GM10847 (cell line): Measurements from ENCODE around the gene TBCK.

Experiments
- POLR2A ChIP-seq: IDR thresholded peaks from 2 replicates; pipeline ENCODE4 v1.6.1; 2011; ENCODE audit not compliant: insufficient read length; ENCODE audit errors: extremely low read depth

The TBCK gene

DNA sequence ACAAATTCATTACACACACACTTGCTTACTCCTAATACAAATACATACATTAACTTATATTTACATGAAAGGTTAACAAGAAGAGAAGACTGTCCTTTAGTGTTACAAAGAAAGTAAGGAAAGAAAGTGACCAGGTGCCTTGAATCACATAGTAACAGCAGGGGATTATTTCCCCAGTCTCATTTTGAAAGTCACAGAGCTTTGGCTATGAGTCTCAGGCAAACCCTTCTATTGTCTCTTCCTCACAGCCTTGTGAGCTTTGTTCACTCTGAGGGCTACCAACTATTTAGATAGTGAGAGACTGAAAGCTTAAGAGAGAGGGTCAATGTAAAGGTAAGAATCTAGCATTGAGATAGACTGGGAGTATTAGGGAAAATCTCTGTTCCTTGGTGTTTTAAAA is 259.1 kb downstream of the TBCK start:
- no peak for TF ChIP-seq POLR2A

DNA sequence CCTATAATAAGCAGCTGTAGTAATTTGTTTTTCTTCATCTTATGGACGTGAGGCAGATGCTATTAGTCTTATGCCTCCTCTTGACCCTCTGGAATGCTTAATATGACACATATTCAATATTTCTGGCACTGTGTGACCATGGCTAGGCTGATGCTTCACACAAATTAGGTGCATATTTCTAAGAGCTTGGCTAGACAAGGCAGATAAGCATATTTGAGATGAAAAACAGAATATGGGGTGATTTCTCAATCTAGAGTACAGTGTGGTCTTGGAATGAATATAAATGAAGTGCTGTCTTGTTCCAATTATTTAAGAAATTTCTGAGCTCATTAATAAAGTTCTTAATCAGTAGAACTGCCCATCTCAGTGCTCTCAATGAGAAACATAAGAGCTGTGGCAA is 264.5 kb downstream of the TBCK start:
- no peak for TF ChIP-seq POLR2A

DNA sequence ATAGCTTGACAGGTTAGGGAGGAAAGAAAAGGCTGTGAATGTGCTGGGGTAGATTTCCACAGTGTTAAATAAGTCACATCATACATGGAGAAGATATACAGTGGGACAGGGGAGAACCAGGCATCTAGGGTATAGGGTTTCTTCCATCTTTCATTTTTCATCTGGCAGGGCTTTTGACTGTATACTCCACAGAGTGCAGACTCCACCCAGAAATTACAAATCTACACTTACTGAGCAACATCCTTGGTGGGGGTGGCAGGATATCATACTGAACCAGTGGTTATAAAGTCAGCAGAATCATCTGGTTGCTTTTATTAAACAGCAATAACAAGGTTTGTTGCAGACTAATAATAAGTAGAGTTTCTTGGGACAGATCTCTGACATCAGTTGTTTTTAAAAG is 266.5 kb downstream of the TBCK start:
- no peak for TF ChIP-seq POLR2A

DNA sequence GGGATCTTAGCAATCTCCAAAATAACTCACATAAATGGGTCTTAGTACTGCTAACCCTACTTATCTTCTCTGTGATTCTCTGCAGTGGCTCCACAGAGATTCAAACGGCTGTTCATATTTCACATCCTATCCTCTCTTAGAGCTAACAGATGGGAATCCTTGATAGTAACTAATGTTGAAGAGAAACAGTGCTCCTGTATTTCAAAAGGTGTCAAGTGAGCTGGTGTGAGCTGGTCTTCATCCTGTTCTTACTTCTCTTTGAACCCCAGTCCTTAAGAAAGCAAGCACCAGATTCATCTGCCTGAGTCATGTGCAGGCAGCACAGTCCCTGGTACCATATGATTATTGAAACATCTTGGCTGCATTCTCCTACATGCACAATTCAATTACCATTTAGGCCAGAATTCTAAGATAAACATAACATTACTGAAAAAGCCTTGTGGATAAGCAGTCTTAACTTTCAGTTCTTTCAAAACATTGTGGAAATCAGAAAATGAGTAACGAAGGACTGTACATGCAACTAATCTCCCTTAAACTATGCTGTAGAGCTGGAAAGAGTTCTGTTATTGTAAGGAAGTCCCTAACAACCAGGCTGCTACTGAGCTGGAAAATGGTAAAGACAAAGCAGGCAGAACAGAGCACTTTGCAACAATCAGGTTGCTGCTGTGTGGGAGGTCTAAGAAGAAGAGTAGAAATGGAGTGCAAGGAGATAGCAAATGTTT is 267.6 kb downstream of the TBCK start:
- no peak for TF ChIP-seq POLR2A

GRCh38 chr4:106046083-106046482 is 269.9 kb downstream of the TBCK start:
- TF ChIP-seq POLR2A, result no peak

- no peak for TF ChIP-seq POLR2A
Observed at GRCh38 chr4:106041294-106042002, 274.6 kb downstream of the TBCK start.

DNA sequence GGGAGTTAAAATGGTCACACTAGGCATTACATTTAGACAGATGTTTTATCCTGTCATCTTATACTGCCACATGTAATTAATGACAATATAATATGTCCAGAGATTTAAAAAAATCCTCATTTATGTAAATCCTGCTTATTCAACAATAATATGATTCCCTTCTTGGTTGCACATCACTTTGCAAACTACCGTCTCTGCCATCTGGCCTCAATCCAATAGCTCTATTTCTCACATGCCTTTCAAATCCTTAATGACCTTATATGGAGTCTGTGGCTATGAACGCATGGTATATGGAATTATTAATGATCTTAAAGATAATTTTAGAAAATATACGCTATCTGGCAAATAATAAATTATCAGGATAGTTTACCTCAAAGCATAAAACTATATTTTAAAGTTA is 276.2 kb downstream of the TBCK start:
- no peak for TF ChIP-seq POLR2A

DNA sequence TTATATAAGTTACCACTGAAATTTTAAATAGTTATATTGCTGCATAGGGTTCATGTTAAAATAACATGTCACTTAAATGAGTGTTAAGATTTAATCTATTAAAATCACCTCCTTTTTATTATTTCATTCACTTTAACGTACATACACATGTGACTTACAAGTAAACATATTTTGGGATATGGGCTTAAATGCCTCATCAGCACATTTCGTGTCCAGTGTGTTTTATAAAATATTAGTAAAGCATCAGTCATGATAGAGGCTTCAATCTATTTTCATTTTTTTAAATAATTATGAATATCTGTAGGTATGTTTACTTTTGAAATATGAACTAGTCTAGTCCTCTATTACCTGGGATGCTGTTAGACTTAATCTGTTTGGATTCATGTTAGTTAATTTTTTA is 277.1 kb downstream of the TBCK start:
- no peak for TF ChIP-seq POLR2A

DNA sequence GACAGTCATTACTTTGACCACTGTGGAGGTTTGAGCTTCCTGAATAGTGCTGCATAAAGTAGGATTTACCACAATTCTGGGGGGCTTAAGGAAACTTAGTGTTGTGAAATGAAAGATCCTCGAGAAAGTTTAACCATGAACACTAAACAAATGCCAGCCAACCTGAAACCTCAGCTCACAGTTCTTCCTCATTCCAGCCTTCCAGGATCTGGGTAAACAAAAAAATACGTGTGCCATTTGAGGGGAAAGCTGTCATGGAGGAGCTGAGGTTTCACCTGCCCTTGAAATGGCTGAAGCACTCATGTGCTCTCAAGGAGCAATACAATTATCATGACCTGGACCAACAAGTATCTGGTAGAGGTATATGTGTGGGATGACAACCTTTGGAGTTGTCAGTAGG is 278.0 kb downstream of the TBCK start:
- TF ChIP-seq POLR2A, result no peak

DNA sequence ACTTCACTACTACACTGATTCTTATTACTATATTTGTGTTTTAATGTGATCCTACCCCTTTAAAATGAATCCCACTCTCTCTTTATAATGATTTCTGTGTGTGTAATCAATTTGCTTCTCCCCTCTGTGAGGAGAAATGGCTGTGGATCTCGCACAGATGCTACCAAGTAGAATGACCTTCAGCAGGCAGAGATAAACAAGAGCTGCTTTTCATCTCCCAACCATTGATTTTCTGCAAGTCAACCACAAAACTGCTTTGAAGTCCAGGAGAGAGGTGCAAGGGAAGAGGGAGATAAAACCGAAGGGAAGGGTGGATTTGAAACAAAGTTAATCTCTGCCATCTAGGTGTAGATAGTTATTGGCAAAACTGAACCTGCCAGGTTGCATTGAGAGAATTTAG is 279.2 kb downstream of the TBCK start:
- no peak for TF ChIP-seq POLR2A

DNA sequence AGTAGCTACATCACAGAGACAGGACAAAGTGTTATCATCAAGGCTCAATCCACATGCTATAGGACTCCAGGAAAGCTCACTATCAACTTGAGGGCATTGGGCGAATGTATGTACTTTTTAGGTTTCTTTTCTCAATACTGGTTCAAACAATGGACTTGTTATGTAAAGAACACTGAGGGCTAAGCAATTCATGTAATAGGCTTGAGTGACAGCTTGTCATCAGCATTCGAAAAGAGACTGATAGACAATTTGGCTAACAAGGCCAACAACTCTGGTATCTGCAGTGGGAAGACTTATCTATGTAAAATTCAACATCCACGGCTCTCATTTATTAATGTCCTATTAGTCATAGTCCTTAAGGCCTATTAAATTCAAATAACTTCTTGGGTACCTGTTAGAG is 279.7 kb downstream of the TBCK start:
- no peak for TF ChIP-seq POLR2A

DNA sequence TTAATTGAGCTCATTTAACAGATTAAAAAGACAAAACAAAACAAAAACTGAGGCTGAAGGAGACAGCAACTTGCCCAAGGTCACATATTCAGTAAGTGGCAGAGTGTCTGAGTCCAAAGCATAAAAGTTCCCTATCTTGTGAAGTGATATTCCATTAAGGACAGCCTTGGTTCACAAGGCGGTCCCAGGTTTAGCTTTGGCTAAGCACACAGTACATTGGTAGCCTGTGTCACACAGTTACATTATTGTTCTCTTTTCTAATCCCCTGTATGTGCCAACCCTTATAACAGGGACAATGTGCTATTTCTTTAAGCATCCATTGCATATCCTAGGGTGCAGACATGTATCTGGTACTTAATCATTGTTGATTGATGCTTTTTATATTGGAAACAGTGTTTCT is 280.8 kb downstream of the TBCK start:
- TF ChIP-seq POLR2A, result no peak

DNA sequence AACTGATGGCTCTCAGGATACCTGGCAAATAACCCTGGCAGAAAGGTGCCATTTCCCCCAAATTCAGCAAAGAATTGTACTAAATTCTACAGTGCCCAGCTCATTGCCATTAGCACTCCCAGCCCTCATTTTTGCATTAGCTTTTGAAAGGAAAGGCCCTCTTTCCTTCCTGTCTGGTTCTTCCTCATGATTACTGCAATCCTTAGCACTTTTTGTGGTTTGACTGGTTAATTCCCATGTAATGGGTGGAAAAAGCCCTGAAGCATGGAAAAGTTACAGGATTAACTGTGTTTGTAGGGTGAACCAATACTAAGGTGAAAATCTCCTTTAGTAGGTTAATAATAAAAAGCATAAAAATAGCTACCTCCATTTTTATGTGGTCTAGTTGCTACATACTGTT is 281.3 kb downstream of the TBCK start:
- no peak for TF ChIP-seq POLR2A

GRCh38 chr4:106034220-106034619 is 281.8 kb downstream of the TBCK start:
- TF ChIP-seq POLR2A, result no peak

GRCh38 chr4:106033469-106033868 is 282.5 kb downstream of the TBCK start:
- no peak for TF ChIP-seq POLR2A

GRCh38 chr4:106032851-106033286 is 283.1 kb downstream of the TBCK start:
- no peak for TF ChIP-seq POLR2A

DNA sequence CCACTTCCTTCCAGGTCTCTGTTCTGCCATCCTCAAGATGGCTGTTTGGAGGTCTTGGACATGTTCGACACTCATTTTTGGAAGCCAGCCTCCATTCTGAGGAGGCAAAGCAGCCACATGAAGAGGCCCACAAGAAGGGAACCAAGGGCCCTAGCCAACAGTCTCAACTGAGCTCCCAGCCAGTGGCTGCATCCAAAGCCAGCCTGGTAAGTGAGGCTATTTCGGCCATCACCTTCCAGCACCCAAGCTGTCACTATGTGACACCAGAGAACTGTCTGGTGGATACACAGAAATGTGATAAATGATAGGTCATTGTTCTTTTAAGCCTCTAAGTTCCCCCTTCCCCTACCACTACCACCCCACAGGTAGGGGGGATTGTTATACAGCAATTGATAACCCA is 293.6 kb downstream of the TBCK start:
- no peak for TF ChIP-seq POLR2A
